HepG2 (cell line): ENCODE measurements around the gene TMEM151A. TPM values are rescaled to one million over a fixed set of nuclear protein-coding genes. Genes with fewer than 3 reads are reported as not detected.
A peak's percentile ranks its signal among the peaks of the same experiment; 100 is the strongest.

Source experiments
- EEA1 ChIP-seq: sonication (generic); formaldehyde crosslinking; IDR thresholded peaks from 2 replicates; pipeline ENCODE4 v1.5.1; 2020; ENCODE audit warnings: mild to moderate bottlenecking, missing genetic modification reagents, borderline replicate concordance
- ETV6 ChIP-seq: sonication (generic); formaldehyde crosslinking; conservative IDR thresholded peaks from 2 replicates; pipeline ENCODE4 v1.4.0; 2020; ENCODE audit warnings: missing genetic modification reagents
- GLI4 ChIP-seq: sonication (generic); formaldehyde crosslinking; IDR thresholded peaks from 2 replicates; pipeline ENCODE4 v1.5.1; 2020; ENCODE audit warnings: missing genetic modification reagents, mild to moderate bottlenecking, moderate library complexity, borderline replicate concordance
- GTF2F1 ChIP-seq: fragments of 150-350 bp; IDR thresholded peaks from 2 replicates; pipeline ENCODE4 v1.6.1; 2014; ENCODE audit warnings: low read length
- HMGA1 ChIP-seq: sonication (generic); formaldehyde crosslinking; conservative IDR thresholded peaks from 2 replicates; pipeline ENCODE4 v1.4.0; 2020; ENCODE audit warnings: missing genetic modification reagents
- HNF4G ChIP-seq, 2 experiments: sonication (generic) in 1 of 2; formaldehyde crosslinking in 1 of 2; IDR thresholded peaks; 2 replicates each; pipeline versions ENCODE4 v1.4.0 to v1.6.1; 2011 to 2020; ENCODE audit warnings: borderline replicate concordance in 2 of 2, low read depth in 2 of 2, mild to moderate bottlenecking in 2 of 2, low read length in 1 of 2, missing genetic modification reagents in 1 of 2, moderate library complexity in 1 of 2
- PHF20 ChIP-seq: sonication (generic); formaldehyde crosslinking; IDR thresholded peaks from 2 replicates; pipeline ENCODE4 v1.5.0; 2020; ENCODE audit warnings: mild to moderate bottlenecking, missing genetic modification reagents
- SP140L ChIP-seq: sonication (generic); formaldehyde crosslinking; IDR thresholded peaks from 2 replicates; pipeline ENCODE4 v1.4.0; 2020; ENCODE audit warnings: missing genetic modification reagents, borderline replicate concordance
- TBP ChIP-seq: sonication (generic); formaldehyde crosslinking; IDR thresholded peaks from 2 replicates; pipeline ENCODE4 v1.5.0; 2020; ENCODE audit warnings: missing genetic modification reagents
- ZBTB7B ChIP-seq: sonication (generic); formaldehyde crosslinking; IDR thresholded peaks from 2 replicates; pipeline ENCODE4 v1.4.0; 2020; ENCODE audit warnings: missing genetic modification reagents
- ZNF138 ChIP-seq: sonication (generic); formaldehyde crosslinking; IDR thresholded peaks from 2 replicates; pipeline ENCODE4 v1.5.0; 2020; ENCODE audit warnings: mild to moderate bottlenecking, low read depth, missing genetic modification reagents
- ZNF234 ChIP-seq: sonication (generic); formaldehyde crosslinking; conservative IDR thresholded peaks from 2 replicates; pipeline ENCODE4 v1.5.1; 2020; ENCODE audit warnings: mild to moderate bottlenecking, missing genetic modification reagents
- ZNF30 ChIP-seq: sonication (generic); formaldehyde crosslinking; IDR thresholded peaks from 2 replicates; pipeline ENCODE4 v1.5.0; 2020; ENCODE audit warnings: mild to moderate bottlenecking, missing genetic modification reagents
- ZNF557 ChIP-seq: sonication (generic); formaldehyde crosslinking; IDR thresholded peaks from 2 replicates; pipeline ENCODE4 v1.4.0; 2020; ENCODE audit warnings: missing genetic modification reagents
- ZNF761 ChIP-seq: sonication (generic); formaldehyde crosslinking; conservative IDR thresholded peaks from 2 replicates; pipeline ENCODE4 v1.4.0; 2020; ENCODE audit warnings: mild to moderate bottlenecking, missing genetic modification reagents
- polyA plus RNA-seq, 8 experiments: library from polyadenylated mRNA; depleted of rRNA in 3 of 8; stranded (reverse) in 7 of 8; unstranded in 1 of 8; fragments of >200 nt; fragmentation: Illumina TruSeq in 4 of 8; extraction: Trizol in 4 of 8; gene quantifications; 2 replicates each; pipeline versions ENCODE4 v1.2.1 to v1.2.3, GENCODE V29; 2011 to 2016; ENCODE audit warnings: low read depth in 4 of 8, missing spikeins in 1 of 8, mixed read lengths in 1 of 8; ENCODE audit not compliant: insufficient read depth in 1 of 8
- total RNA-seq, 5 experiments: library from RNA; depleted of rRNA; stranded (reverse); fragments of >200 nt; fragmentation: Illumina TruSeq; extraction: Trizol; gene quantifications; 2 replicates each; pipeline ENCODE4 v1.2.3, GENCODE V29; 2016; ENCODE audit warnings: low read depth in 1 of 5
- TF ChIP-seq, protein P1 (sequence below): sonication (generic); formaldehyde crosslinking; IDR thresholded peaks from 2 replicates; pipeline ENCODE4 v1.4.0; 2020; ENCODE audit warnings: mild to moderate bottlenecking, low read depth, missing genetic modification reagents
- TF ChIP-seq, protein P2 (sequence below): sonication (generic); formaldehyde crosslinking; IDR thresholded peaks from one replicate; pipeline ENCODE4 v1.5.1; 2020; ENCODE audit warnings: mild to moderate bottlenecking, missing genetic modification reagents; ENCODE audit errors: not compliant biosample characterization
- TF ChIP-seq, protein P3 (sequence below): IDR thresholded peaks from 2 replicates; pipeline ENCODE4 v1.6.1; 2018; ENCODE audit warnings: missing genetic modification reagents, mild to moderate bottlenecking, missing compliant biosample characterization

Gene TMEM151A
- total and polyA plus RNA-seq, 2 of the 13 experiments (the other 11 are each of a cell fraction or from before 2014, with no cell fraction given), result 0.18 to 0.33 TPM

DNA sequence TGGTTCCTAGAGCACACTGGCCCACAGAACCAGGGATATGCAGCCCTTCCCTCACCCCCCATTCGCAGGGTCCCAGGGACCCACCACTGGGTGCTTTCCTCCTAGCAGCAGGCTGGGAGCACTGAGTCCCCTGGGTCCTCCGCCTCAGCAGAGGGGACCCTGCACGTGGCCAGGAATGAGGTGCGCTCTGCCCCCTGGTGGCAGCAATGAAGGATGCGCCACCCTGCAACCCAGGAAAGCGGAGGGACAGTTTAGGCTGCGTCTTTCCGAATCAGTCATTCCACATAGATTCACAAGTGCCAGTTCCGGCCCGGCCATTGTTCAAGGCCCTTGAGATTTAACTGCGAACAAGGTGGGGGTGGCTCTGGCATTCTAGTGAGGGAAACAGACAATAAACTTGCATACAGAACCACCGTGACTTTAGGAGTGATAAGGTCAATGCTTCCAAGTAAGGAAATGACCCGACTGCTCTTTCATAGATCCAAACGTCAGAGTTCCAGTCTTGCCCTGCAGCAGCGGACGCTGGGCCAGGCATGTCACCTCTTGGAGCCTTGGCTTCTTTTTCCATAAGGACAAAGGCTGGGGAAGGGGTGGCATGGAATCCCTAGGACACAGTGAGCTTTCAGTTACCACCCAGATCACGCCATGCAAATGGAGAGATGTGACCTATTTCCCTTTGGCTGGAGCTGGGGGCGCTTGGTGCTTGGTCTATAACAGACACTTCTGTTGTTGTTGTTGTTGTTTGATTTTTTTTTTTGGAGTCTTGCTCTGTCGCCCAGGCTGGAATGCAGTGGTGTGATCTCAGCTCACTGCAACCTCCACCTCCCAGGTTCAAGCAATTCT, 36.8 kb downstream of the TMEM151A start (continued):
- TF ChIP-seq, protein P1, sequence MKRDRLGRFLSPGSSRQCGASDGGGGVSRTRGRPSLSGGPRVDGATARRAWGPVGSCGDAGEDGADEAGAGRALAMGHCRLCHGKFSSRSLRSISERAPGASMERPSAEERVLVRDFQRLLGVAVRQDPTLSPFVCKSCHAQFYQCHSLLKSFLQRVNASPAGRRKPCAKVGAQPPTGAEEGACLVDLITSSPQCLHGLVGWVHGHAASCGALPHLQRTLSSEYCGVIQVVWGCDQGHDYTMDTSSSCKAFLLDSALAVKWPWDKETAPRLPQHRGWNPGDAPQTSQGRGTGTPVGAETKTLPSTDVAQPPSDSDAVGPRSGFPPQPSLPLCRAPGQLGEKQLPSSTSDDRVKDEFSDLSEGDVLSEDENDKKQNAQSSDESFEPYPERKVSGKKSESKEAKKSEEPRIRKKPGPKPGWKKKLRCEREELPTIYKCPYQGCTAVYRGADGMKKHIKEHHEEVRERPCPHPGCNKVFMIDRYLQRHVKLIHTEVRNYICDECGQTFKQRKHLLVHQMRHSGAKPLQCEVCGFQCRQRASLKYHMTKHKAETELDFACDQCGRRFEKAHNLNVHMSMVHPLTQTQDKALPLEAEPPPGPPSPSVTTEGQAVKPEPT, result 0 out of 2 replicates have a peak, but pooled peaks have one; percentile 28
- TF ChIP-seq, protein P2, sequence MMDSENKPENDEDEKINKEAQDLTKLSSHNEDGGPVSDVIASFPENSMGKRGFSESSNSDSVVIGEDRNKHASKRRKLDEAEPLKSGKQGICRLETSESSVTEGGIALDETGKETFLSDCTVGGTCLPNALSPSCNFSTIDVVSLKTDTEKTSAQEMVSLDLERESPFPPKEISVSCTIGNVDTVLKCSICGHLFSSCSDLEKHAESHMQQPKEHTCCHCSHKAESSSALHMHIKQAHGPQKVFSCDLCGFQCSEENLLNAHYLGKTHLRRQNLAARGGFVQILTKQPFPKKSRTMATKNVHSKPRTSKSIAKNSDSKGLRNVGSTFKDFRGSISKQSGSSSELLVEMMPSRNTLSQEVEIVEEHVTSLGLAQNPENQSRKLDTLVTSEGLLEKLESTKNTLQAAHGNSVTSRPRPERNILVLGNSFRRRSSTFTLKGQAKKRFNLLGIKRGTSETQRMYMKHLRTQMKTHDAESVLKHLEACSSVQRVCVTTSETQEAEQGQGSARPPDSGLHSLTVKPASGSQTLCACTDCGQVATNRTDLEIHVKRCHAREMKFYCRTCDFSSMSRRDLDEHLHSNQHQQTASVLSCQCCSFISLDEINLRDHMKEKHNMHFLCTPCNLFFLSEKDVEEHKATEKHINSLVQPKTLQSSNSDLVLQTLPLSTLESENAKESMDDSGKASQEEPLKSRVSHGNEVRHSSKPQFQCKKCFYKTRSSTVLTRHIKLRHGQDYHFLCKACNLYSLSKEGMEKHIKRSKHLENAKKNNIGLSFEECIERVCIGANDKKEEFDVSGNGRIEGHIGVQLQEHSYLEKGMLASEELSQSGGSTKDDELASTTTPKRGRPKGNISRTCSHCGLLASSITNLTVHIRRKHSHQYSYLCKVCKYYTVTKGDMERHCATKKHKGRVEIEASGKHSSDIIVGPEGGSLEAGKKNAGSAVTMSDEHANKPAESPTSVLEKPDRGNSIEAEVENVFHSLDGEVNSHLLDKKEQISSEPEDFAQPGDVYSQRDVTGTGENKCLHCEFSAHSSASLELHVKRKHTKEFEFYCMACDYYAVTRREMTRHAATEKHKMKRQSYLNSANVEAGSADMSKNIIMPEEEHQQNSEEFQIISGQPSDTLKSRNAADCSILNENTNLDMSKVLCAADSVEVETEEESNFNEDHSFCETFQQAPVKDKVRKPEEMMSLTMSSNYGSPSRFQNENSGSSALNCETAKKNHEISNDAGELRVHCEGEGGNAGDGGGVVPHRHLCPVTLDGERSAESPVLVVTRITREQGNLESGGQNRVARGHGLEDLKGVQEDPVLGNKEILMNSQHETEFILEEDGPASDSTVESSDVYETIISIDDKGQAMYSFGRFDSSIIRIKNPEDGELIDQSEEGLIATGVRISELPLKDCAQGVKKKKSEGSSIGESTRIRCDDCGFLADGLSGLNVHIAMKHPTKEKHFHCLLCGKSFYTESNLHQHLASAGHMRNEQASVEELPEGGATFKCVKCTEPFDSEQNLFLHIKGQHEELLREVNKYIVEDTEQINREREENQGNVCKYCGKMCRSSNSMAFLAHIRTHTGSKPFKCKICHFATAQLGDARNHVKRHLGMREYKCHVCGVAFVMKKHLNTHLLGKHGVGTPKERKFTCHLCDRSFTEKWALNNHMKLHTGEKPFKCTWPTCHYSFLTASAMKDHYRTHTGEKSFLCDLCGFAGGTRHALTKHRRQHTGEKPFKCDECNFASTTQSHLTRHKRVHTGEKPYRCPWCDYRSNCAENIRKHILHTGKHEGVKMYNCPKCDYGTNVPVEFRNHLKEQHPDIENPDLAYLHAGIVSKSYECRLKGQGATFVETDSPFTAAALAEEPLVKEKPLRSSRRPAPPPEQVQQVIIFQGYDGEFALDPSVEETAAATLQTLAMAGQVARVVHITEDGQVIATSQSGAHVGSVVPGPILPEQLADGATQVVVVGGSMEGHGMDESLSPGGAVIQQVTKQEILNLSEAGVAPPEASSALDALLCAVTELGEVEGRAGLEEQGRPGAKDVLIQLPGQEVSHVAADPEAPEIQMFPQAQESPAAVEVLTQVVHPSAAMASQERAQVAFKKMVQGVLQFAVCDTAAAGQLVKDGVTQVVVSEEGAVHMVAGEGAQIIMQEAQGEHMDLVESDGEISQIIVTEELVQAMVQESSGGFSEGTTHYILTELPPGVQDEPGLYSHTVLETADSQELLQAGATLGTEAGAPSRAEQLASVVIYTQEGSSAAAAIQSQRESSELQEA (CRISPR knock-in tag), result no peak
- no peak for TF ChIP-seq ZNF30 (CRISPR knock-in tag)
- TF ChIP-seq, protein P3, sequence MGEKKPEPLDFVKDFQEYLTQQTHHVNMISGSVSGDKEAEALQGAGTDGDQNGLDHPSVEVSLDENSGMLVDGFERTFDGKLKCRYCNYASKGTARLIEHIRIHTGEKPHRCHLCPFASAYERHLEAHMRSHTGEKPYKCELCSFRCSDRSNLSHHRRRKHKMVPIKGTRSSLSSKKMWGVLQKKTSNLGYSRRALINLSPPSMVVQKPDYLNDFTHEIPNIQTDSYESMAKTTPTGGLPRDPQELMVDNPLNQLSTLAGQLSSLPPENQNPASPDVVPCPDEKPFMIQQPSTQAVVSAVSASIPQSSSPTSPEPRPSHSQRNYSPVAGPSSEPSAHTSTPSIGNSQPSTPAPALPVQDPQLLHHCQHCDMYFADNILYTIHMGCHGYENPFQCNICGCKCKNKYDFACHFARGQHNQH (CRISPR knock-in tag), result peak; percentile 86; the same call in 1 of the 2 replicates
- no peak for TF ChIP-seq GLI4 (CRISPR knock-in tag)
- TF ChIP-seq ZNF761 (CRISPR knock-in tag), result no peak
- TF ChIP-seq ZNF138 (CRISPR knock-in tag), result no peak
- TF ChIP-seq HNF4G (IDR thresholded peaks at IDR 0.05; ENCODE audit: borderline replicate concordance, low read depth, low read length), result no peak
- TF ChIP-seq HNF4G (CRISPR knock-in tag; IDR thresholded peaks at IDR 0.05; ENCODE audit: borderline replicate concordance, low read depth), result no peak
- TF ChIP-seq ETV6, result peak; percentile 40; the same call in 1 of the 2 replicates
- TF ChIP-seq ZNF234 (CRISPR knock-in tag), result no peak
- no peak for TF ChIP-seq TBP
- TF ChIP-seq ZBTB7B, result peak; percentile 87
- no peak for TF ChIP-seq HMGA1 (CRISPR knock-in tag)
- TF ChIP-seq ZNF557 (CRISPR knock-in tag), result no peak
- TF ChIP-seq GTF2F1, result no peak
- TF ChIP-seq EEA1 (CRISPR knock-in tag), result no peak
- TF ChIP-seq PHF20 (CRISPR knock-in tag), result 0 out of 2 replicates have a peak, but pooled peaks have one; percentile 22
- TF ChIP-seq SP140L (CRISPR knock-in tag), result 0 out of 2 replicates have a peak, but pooled peaks have one; percentile 69
